SU-DHL-6 (cell line): ENCODE results near the gene RGS19.

ENCODE experiments used
- H2AFZ ChIP-seq: fragments of 200-600 bp; sonication (generic); 2 replicates; pipeline ENCODE4 v1.6.1; 2014; ENCODE audit warnings: low read depth, mild to moderate bottlenecking, moderate library complexity, mixed read lengths, antibody characterized with exemption, low read length; ENCODE audit not compliant: severe bottlenecking
- H3F3A ChIP-seq: fragments of 200-600 bp; shearing (Covaris generic); 2 replicates; pipeline ENCODE4 v1.6.0; 2016; ENCODE audit warnings: antibody characterized with exemption, mild to moderate bottlenecking; ENCODE audit not compliant: insufficient read depth
- H3K27ac ChIP-seq: fragments of 200-600 bp; sonication (generic); 2 replicates; pipeline ENCODE4 v1.5.1; 2016; ENCODE audit warnings: low read depth, mild to moderate bottlenecking, low read length, moderate library complexity, mixed read lengths
- H3K27me3 ChIP-seq: fragments of 200-600 bp; sonication (generic), shearing (Covaris generic); 2 replicates; pipeline ENCODE4 v1.6.0; 2014; ENCODE audit warnings: mild to moderate bottlenecking, low read length
- H3K36me3 ChIP-seq: fragments of 200-600 bp; sonication (generic); 2 replicates; pipeline ENCODE4 v1.6.1; 2014; ENCODE audit warnings: mild to moderate bottlenecking, low read length, mixed read lengths
- H3K4me2 ChIP-seq: fragments of 300-600, 200-600 bp; shearing (Covaris generic), sonication (generic); 2 replicates; pipeline ENCODE4 v1.6.0; 2014; ENCODE audit warnings: low read length, low read depth, mild to moderate bottlenecking; ENCODE audit not compliant: poor library complexity, severe bottlenecking
- H3K4me3 ChIP-seq: fragments of 200-600 bp; sonication (generic); 2 replicates; pipeline ENCODE4 v1.5.1; 2014; ENCODE audit warnings: antibody characterized with exemption, low read length, mild to moderate bottlenecking, mixed read lengths; ENCODE audit not compliant: insufficient read depth, poor library complexity, severe bottlenecking
- H3K79me2 ChIP-seq: fragments of 200-600 bp; sonication (generic); 2 replicates; pipeline ENCODE4 v1.6.1; 2014; ENCODE audit warnings: mild to moderate bottlenecking, low read length, moderate library complexity; ENCODE audit not compliant: insufficient read depth
- H3K9ac ChIP-seq: fragments of 200-600 bp; sonication (generic); 2 replicates; pipeline ENCODE4 v1.7.0; 2014; ENCODE audit warnings: mild to moderate bottlenecking, low read length
- H3K9me2 ChIP-seq: fragments of 200-600 bp; sonication (generic); replicated peaks from 2 replicates; pipeline ENCODE4 v1.6.1; 2014; ENCODE audit warnings: low read length; ENCODE audit not compliant: insufficient read depth
- H3K9me3 ChIP-seq: fragments of 200-600 bp; sonication (generic); 2 replicates; pipeline ENCODE4 v1.6.1; 2014; ENCODE audit warnings: low read length, mixed read lengths; ENCODE audit not compliant: insufficient read depth
- H4K20me1 ChIP-seq: fragments of 200-600 bp; sonication (generic); 2 replicates; pipeline ENCODE4 v1.6.1; 2014; ENCODE audit warnings: low read depth, mild to moderate bottlenecking, antibody characterized with exemption, low read length, moderate library complexity, mixed read lengths
- EZH2phosphoT487 ChIP-seq: fragments of 200-600 bp; sonication (generic), shearing (Covaris generic); conservative IDR thresholded peaks from 2 replicates; pipeline ENCODE4 v1.6.1; 2018; ENCODE audit warnings: mild to moderate bottlenecking, antibody characterized with exemption, low read length, moderate library complexity, mixed read lengths
- TF ChIP-seq, protein P1 (sequence below): fragments of 200-600 bp; sonication (generic); IDR thresholded peaks from one replicate; pipeline ENCODE4 v1.5.1; 2017; ENCODE audit warnings: antibody characterized with exemption, mild to moderate bottlenecking, low read length, moderate library complexity; ENCODE audit not compliant: insufficient read depth, poor library complexity, severe bottlenecking

Gene RGS19

GRCh38 chr20:64081624-64081964, 2.3 kb upstream of the RGS19 start:
- no peak overlapping the region for H3K27ac ChIP-seq
- no peak for TF ChIP-seq EZH2phosphoT487
- TF ChIP-seq, protein P1, sequence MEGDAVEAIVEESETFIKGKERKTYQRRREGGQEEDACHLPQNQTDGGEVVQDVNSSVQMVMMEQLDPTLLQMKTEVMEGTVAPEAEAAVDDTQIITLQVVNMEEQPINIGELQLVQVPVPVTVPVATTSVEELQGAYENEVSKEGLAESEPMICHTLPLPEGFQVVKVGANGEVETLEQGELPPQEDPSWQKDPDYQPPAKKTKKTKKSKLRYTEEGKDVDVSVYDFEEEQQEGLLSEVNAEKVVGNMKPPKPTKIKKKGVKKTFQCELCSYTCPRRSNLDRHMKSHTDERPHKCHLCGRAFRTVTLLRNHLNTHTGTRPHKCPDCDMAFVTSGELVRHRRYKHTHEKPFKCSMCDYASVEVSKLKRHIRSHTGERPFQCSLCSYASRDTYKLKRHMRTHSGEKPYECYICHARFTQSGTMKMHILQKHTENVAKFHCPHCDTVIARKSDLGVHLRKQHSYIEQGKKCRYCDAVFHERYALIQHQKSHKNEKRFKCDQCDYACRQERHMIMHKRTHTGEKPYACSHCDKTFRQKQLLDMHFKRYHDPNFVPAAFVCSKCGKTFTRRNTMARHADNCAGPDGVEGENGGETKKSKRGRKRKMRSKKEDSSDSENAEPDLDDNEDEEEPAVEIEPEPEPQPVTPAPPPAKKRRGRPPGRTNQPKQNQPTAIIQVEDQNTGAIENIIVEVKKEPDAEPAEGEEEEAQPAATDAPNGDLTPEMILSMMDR, result no peak
- no peak overlapping the region for H2AFZ ChIP-seq
- H4K20me1 ChIP-seq, result no peaks in the 10 kb centered on the region
- H3K4me3 ChIP-seq, result no peak overlapping the region
- no peaks in the 10 kb centered on the region for H3K36me3 ChIP-seq
- no peak overlapping the region for H3K9ac ChIP-seq
- H3K9me2 ChIP-seq, result no peaks in the 10 kb centered on the region
- H3F3A ChIP-seq, result peaks cover 36% of the 10 kb centered on the region
- no peaks in the 10 kb centered on the region for H3K27me3 ChIP-seq
- no peaks in the 10 kb centered on the region for H3K9me3 ChIP-seq
- no peaks in the 10 kb centered on the region for H3K79me2 ChIP-seq
- no peak overlapping the region for H3K4me2 ChIP-seq

- H3K4me2 ChIP-seq, result no peak overlapping the region
- no peaks in the 10 kb centered on the region for H3K9me3 ChIP-seq
- no peaks in the 10 kb centered on the region for H3K36me3 ChIP-seq
- H4K20me1 ChIP-seq, result no peaks in the 10 kb centered on the region
- H3K27me3 ChIP-seq, result no peaks in the 10 kb centered on the region
- no peak overlapping the region for H3K4me3 ChIP-seq
- peak overlapping the region; percentile 52; the same call in 1 of the 2 replicates for H3K9ac ChIP-seq
- H3K9me2 ChIP-seq, result no peaks in the 10 kb centered on the region
- H3K79me2 ChIP-seq, result no peaks in the 10 kb centered on the region
- no peak overlapping the region for H2AFZ ChIP-seq
- no peak for TF ChIP-seq EZH2phosphoT487
- TF ChIP-seq, protein P1, result no peak
- no peak overlapping the region for H3K27ac ChIP-seq
- peaks cover 36% of the 10 kb centered on the region for H3F3A ChIP-seq
These were observed 1.7 kb upstream of the RGS19 start for GRCh38 chr20:64080813-64081623.

- Histone ChIP-seq H3K9ac (peak within 1 kb of the TSS; percentile 91), H3K9me3 (no peaks in the 10 kb centered on the region), H3K9me2 (no peaks in the 10 kb centered on the region), H3K79me2 (no peaks in the 10 kb centered on the region), H2AFZ (peak within 1 kb of the TSS; percentile 43), H3K4me3 (peak within 1 kb of the TSS; percentile 68), H4K20me1 (no peaks in the 10 kb centered on the region), H3K27me3 (no peaks in the 10 kb centered on the region), H3K4me2 (peak within 1 kb of the TSS; percentile 87), H3K27ac (peak within 1 kb of the TSS; percentile 95), H3F3A (peaks cover 36% of the 10 kb centered on the region), H3K36me3 (no peaks in the 10 kb centered on the region)
- TF ChIP-seq EZH2phosphoT487, result no peak
- TF ChIP-seq, protein P1, result no peak
These were observed 895 bp upstream of the RGS19 start, which contains the start of gene OPRL1 for GRCh38 chr20:64080013-64080812. TSS of gene OPRL1 (plus strand) at chr20:64080082. CDS start at chr20:64092721, 12,639 bp downstream.
